ENCODE results near the gene GTF3C5.
"Not testable (repeated sequence)": the region's sequence is repeated elsewhere in the genome, so short reads cannot be mapped to it uniquely, and the experiment has no call there.

GTF3C5 gene, protein sequence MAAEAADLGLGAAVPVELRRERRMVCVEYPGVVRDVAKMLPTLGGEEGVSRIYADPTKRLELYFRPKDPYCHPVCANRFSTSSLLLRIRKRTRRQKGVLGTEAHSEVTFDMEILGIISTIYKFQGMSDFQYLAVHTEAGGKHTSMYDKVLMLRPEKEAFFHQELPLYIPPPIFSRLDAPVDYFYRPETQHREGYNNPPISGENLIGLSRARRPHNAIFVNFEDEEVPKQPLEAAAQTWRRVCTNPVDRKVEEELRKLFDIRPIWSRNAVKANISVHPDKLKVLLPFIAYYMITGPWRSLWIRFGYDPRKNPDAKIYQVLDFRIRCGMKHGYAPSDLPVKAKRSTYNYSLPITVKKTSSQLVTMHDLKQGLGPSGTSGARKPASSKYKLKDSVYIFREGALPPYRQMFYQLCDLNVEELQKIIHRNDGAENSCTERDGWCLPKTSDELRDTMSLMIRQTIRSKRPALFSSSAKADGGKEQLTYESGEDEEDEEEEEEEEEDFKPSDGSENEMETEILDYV
- total RNA-seq, result 54.0 to 83.3 (median 61.8) reads per million in 3 experiments

DNA sequence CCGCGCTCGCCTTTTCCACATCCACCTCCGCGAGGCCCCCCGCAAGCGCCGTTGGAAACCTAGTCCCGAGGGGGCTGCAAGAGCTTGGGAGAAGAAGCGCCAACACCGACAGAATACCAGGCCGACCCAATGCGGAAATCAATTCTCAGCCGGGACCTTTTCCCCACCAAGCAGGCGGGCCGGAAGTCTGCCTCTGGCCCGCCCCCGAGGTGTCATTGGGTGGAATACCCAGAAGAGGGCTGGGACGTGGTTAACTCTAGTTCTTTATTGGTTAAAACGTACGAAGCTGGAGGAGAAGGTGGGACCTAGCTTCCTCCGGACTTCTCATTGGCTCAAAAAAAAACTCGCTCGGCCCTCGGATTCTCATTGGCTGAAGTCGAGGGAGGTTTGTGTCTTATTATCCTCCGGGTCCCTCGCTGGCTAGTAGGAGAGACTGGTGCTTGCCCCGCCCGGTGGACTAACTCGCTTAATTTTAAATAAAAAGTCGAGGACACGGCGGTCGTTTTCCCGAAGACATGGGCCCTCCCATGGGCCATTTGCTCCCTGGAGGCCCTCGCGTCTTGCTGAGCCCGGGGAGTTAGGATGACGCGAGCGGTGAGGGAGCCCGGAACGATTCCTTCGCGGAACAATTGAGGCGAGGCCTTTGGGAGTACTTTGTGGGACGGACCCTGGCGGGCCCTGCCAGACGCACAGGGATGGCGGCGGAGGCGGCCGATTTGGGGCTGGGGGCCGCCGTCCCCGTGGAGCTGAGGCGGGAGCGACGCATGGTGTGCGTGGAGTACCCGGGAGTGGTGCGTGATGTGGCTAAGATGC, at the start of gene GTF3C5:
Gene GTF3C5 (plus strand): TSS at position 681 of the 813 bp plus-strand sequence. CDS start 15 bp downstream, at position 696.
- peak; percentile 96 for DNase-seq

GRCh38 chr9:132982458-132982857, 48.3 kb upstream of the GTF3C5 start:
- no peak for DNase-seq

DNA sequence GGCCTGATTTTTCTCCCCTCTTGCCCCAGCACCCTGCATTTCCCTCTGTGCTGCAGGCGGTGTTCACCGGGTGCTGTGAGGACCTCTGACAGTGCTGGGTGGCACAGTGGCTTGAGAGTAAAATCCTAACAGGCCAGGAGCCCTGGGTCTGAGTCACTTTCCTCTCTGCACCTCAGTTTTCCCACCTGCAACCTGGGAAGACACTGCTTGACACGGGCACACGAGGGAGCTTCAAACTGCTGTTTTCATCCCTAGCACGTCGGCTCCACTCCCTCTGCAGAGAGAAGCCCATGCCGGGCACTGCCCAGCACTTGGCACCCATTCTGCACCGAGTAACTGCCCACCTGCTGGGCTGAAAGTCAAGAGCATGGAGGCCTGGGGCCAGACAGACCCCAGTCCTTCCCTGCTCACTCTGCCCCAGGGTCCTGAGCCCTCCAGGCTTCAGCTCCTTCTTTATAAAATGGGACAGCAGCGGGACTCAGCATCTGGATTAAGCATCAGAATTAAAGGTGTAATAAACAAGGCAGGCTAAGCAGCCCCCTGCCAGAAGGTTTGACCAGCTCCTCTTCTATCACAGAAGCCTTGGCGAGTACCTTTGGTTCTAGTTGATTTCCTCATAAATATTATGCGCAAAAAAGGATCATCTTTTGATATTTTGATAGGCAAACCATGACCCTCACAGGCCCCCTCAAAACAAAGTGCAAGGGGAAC, 47.2 kb upstream of the GTF3C5 start:
- no peak for DNase-seq

DNA sequence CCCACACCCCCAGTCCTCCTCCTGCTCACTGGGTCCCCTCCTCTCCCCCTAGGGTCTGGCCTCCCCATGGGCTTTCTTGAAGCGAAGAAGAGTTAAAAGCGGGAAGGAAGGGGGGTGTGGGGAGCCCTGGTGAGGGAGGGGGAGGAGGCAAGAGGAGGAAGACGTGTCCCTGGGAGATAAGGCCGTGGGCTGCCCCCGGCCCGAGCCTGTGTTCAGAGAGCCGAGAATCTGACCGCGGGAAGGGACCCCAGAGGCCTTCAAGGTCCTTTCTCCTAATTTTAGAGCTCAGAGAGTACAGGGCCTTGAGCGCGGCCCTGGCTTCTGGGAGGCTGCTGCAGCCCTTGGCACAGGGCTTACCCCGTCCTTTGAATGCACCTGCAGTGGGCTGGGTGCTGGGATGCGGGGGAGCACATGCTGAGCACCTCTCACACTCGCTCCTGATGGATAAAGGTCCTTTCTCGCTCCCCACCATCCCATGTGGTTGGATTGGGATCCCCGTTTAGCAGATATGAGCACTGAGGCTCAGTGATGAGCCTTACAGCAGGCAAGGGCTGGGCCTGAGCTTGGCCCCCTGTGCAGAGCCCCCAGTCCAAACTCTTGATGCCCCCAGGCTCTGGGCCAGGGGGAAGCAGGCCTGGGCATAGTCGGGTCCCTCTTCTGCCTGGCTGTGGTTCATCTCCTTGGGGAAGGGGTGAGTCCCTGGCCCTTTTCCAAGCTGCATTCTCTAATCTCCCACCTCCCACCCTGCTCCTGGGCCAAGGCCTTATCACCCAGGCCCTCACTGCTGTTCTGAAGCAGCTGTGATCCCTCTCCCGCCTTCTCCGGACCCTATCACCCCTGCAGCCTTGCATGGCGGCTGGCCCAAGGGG, 46.4 kb upstream of the GTF3C5 start:
- no peak for DNase-seq

- DNase-seq, result no peak
Measured at GRCh38 chr9:132985071-132985350, 45.8 kb upstream of the GTF3C5 start.

GRCh38 chr9:132985489-132985888, 45.3 kb upstream of the GTF3C5 start:
- DNase-seq, result no peak

DNA sequence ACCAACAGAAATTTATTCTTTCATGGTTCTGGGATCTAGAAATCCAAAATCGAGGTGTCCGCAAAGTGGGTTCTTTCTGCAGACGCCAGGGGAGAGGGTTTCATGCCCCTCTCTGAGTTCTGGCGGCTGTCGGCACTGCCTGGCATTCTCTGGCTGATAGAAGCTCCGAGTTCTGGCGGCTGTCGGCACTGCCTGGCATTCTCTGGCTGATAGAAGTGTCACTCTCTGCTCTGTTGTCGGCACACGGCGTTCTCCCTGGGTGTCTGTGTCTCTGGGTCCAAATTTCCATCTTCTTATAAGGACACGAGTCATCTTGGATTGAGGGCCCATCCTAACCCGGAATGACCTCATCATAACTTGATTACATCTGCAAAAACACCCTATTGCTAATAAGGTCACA, 44.7 kb upstream of the GTF3C5 start:
- no peak for DNase-seq

- DNase-seq, result no peak
Measured at GRCh38 chr9:132986640-132987620, 43.9 kb upstream of the GTF3C5 start.

- no peak for DNase-seq
Measured at GRCh38 chr9:132988244-132989013, 42.4 kb upstream of the GTF3C5 start.

- no peak for DNase-seq
Measured at GRCh38 chr9:132989014-132989310, 41.8 kb upstream of the GTF3C5 start.

- DNase-seq, result no peak
Measured at GRCh38 chr9:132989414-132989996, 41.3 kb upstream of the GTF3C5 start.

- not testable (repeated sequence) for DNase-seq
Measured at GRCh38 chr9:132989998-132990557, 40.7 kb upstream of the GTF3C5 start.

DNA sequence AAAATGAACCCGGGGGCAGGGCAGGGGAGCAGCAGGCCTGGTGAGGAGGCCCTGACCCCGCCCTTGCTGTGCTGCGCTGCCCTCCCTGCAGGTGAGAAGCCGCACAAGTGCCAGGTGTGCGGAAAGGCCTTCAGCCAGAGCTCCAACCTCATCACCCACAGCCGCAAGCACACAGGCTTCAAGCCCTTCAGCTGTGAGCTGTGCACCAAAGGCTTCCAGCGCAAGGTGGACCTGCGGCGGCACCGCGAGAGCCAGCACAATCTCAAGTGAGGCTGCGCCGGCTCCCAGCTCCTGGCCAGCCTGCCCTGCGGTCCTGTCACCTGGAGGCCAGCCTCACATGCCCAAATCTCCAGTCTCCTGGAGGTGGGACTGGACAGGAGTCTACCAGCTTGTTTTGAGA, 40.0 kb upstream of the GTF3C5 start:
- no peak for DNase-seq

DNA sequence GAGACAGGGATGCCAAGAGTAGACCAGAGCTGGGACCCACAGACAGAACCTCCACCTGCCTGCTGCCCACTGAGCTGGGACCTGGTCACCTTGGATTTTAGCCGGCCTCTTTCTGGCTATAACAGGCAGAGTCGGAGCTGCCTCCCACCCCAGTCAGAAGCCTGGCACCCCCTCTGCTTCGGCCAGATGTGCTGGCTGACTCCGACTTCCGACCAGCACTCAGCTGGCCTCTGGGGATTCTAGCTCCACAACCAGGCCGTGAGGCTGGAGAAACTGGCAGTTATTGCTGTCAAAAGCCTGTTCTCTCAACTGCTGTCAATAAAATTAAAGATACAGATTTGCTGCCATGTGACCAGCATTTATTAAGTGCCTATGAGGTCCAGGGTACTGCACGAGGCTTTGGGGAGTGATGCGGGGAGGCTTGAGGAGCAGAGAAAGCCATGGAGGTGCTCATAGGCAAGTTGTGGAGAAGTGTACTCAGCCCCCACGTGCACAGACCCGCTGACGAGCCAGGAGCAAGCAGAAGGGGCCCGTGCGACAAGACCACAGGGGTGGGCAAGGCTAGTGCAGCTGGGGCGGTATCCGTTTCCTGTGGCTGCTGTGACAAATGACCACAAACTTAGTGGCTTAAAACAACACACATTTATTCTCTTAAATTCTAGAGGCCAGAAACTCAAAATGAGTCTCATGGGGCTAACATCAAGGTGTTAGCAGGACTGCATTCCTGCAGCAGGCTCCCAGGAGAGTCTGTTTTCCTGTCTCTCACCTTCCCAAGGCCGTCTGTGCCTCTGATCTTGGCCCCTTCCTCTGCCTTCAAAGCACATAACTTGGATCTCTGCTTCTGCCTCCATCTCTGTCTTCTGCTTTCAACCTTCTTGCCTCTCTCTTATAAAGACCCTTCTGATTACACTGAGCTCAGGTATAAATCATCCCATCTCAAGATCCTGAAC, 39.2 kb upstream of the GTF3C5 start:
- DNase-seq, result no peak

GRCh38 chr9:132993511-132993939, 37.3 kb upstream of the GTF3C5 start:
- DNase-seq, result no peak

DNA sequence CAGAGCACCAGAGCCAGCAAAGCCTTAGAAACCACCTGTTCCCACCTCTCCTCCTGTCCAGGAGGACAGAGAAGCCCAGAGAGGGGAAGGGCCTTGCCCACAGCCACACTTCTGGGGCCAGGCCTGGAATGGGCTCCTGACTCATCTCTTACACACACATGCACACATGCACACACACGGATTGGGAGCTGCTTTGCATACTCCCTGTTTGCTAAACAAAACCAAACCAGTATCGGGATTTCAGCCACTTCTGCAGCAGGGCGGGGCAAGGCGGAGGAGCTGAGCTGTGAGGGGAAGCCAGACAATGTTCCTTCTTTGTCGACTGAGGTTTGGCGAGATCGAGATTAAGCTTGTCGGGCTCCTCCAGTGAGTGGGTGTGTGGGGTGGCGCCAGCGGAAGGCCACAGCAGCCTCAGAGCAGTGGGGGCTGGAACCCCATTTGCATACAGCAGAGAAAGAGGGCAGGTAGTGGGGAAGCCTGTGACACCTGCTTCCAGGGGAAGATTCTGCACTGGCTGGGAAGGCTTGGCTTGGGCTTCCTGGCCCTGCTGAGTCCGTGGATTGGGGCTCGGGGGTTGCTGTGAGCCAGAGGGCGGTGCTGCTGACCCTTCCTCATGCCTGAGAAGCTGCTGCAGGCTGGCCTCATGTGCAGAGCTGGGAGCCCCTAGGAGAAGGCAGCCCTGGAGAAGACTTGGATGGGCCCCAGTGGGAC, 36.2 kb upstream of the GTF3C5 start:
- no peak for DNase-seq

DNA sequence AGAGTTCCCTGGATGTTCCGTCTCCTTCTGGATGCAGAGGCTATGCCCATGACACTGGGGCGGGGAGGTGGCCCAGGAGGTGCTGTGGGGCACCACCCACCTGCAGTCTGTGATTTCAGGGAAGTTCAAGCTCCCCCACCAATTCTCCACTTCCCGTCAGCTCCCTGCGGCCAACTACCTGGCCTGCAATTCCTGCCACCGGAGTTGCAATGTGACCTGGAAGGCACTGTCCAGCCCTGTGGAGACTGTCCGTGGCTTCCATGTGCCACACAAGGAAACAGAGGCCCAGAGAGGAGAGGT, 35.7 kb upstream of the GTF3C5 start:
- DNase-seq, result no peak

- DNase-seq, result no peak
Measured at GRCh38 chr9:132995879-132996278, 34.9 kb upstream of the GTF3C5 start.
